ENCODE measurements around the gene CRHR1. TPM values are rescaled to one million over a fixed set of nuclear protein-coding genes. Genes with fewer than 3 reads are reported as not detected.

CRHR1 gene
- polyA plus RNA-seq, 2 of the 4 experiments (the other 2 are of a cell fraction) = 0.09 to 0.12 TPM

DNA sequence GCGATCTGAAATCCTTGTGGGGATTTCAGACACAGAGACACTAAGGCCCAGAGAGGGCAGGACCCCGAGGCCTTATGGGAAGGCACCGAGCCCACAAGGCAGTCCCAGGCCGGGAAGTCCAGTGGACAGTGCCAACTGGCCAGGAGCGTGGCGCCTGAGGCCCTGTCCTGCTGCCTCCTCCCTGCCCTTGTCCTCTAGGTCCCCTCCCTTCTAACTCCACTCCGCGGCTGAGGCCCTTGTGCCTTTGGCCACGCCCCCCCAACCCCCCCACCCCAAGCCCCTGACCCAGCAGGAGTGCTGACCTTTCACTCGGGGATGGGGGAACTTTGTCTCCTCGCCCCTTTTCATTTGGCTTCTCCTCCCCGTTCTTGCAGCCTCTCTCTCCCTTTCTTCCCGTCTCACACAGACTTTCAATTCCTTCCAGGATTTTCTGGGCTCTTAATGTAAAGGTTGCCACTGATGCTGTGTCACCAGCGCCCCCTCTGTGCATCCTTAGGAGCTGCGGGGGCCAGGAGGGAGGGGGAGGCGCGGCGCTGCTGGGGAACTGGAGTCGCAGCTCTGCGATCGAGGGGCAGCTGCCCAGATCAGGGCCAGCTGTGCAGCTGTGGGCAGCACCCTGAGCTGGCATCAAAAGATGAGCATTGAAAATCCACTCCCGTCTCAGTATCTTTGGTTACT, 29.1 kb downstream of the CRHR1 start:
- ChIA-PET POLR2A (no interaction called here), CTCF (interaction anchor here (0.7 to 5.3 kb wide), 6 partner anchors 10 to 173 kb away, joined by 3 to 32 read pairs (median 6); partner anchors contain the start of gene CRHR1)
- ATAC-seq (no peak; a peak in 1 of 6 replicates), DNase-seq (ENCODE audit: low read depth in 1 of 2, low spot score in 1 of 2) (no peak), FAIRE-seq (no peak)
- peak in 1 of 2 experiments; percentile 27; a peak in 2 of 5 replicates for TF ChIP-seq RAD21 (conservative IDR thresholded peaks at IDR 0.05 in 1 of 2, IDR thresholded peaks at IDR 0.05 in 1 of 2)
- TF ChIP-seq, protein P1, sequence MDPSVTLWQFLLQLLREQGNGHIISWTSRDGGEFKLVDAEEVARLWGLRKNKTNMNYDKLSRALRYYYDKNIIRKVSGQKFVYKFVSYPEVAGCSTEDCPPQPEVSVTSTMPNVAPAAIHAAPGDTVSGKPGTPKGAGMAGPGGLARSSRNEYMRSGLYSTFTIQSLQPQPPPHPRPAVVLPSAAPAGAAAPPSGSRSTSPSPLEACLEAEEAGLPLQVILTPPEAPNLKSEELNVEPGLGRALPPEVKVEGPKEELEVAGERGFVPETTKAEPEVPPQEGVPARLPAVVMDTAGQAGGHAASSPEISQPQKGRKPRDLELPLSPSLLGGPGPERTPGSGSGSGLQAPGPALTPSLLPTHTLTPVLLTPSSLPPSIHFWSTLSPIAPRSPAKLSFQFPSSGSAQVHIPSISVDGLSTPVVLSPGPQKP (IDR thresholded peaks at IDR 0.05; ENCODE audit: low read depth, low read length) = no peak
- Histone ChIP-seq H3K4me3 (no peak overlapping the region), H3K4me1 (no peaks in the 10 kb centered on the region), H3K9me3 (peaks cover 8% of the 10 kb centered on the region; the same call in 2 of the 3 replicates), H3K4me2 (no peak overlapping the region), H3K27ac (no peak overlapping the region)
- 56% methylated on average over 21 of the region's 22 CpGs for WGBS (ENCODE audit: missing lambda C conversion rate)

DNA sequence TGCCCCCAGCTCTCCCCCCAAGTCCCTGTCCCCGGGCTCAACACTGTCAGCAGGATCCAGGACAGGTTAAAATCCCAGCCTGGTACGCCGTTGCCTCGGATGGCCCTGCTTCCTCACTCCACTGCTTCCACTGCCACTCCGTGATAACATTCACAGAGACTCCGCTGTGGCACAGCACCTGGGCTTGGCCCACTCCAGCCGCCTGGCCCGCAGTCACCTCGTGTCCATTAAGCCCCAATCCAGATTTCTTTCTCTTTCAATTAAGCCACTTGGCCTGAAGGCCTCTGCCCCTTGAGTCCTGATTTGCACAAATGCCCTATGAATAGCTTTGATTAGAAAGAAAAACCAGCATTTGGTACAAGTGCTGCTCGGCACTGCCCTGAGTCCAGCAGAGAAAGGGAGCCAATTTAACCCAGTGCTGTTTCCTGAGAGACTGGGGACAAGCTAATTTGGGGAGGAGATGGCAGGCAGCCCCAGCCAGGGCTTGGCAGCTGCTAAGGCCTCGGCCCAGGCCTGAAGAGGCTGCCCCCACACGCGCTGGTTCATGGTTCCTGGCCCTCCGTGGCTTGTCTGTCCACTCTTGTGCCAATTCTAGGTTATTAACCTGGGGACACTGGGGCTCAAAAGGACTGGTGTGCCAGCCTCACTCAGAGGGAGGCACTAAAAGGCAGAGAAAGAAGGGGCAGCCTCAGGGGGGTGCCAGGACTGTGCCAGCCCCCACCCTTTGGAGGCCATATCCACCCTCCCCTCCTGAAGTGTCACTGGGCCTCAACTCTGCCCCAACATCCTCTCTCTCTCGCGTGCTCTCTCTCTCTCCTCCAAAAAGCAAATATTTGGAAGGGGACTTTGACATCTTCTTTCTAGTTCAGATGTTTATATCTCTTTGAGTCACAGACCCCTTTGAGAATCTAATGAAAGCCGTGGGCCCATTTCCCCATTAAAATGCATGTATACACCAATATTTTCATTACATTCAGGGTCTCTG, 30.8 kb downstream of the CRHR1 start:
- no peak overlapping the region for H3K4me3 ChIP-seq
- ChIA-PET POLR2A (no interaction called here), CTCF (interaction anchor here (0.9 to 6.6 kb wide), 9 partner anchors 13 to 597 kb away, joined by 3 to 63 read pairs (median 6); partner anchors contain the start of gene CRHR1)
- WGBS (ENCODE audit: missing lambda C conversion rate) = 65% methylated on average over 17 of the region's 17 CpGs
- H3K27ac ChIP-seq = no peak overlapping the region
- no peak overlapping the region for H3K4me2 ChIP-seq
- DNase-seq (ENCODE audit: low read depth in 1 of 2, low spot score in 1 of 2) (no peak), ATAC-seq (no peak), FAIRE-seq (no peak)
- no peaks in the 10 kb centered on the region for H3K4me1 ChIP-seq
- peaks cover 8% of the 10 kb centered on the region; the same call in 2 of the 3 replicates for H3K9me3 ChIP-seq
- TF ChIP-seq KDM5A (IDR thresholded peaks at IDR 0.05) = no peak
- no peak for TF ChIP-seq CHD4 (IDR thresholded peaks at IDR 0.05; ENCODE audit: borderline replicate concordance)
- TF ChIP-seq FOXS1 (CRISPR knock-in tag; IDR thresholded peaks at IDR 0.05) = no peak
- no peak for TF ChIP-seq ZFP36 (IDR thresholded peaks at IDR 0.05; ENCODE audit: borderline replicate concordance, partially characterized antibody)
- TF ChIP-seq RCOR1 (IDR thresholded peaks at IDR 0.05; ENCODE audit: low read depth, low read length) = no peak
- no peak for TF ChIP-seq ESRRA (IDR thresholded peaks at IDR 0.05; ENCODE audit: borderline replicate concordance, low read length)
- TF ChIP-seq ZSCAN20 (CRISPR knock-in tag; IDR thresholded peaks at IDR 0.05) = no peak

DNA sequence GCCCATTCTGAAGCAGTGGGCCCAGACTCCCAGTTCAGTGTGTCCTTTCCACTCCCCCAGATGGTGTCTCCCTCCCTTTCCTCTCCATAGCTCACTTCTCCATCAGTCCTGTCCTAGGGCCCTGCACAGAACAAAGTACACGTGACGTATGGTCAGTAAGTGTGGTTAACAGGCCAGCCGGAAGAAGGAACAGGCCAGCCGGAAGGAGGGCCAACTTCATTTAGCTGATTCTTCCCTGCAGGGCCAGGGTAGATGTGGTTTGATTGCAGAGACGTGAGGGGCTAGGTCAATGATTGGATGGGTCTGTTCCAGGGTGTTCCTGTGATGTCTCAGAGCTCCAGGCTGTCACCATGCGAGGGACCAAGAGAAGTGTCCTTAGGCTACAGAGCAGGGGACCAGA, 31.6 kb downstream of the CRHR1 start:
- ChIA-PET POLR2A (no interaction called here), CTCF (interaction anchor here (0.9 to 6.6 kb wide), 8 partner anchors 15 to 598 kb away, joined by 3 to 63 read pairs (median 6); no protein-coding TSS in a partner anchor)
- DNase-seq (ENCODE audit: low read depth in 1 of 2, low spot score in 1 of 2) (no peak), FAIRE-seq (no peak), ATAC-seq (no peak)
- no peak overlapping the region for H3K4me3 ChIP-seq
- no peaks in the 10 kb centered on the region for H3K4me1 ChIP-seq
- TF ChIP-seq FOSB (CRISPR knock-in tag; IDR thresholded peaks at IDR 0.05) (no peak), HDAC2 (IDR thresholded peaks at IDR 0.05) (no peak), RARB (CRISPR knock-in tag; IDR thresholded peaks at IDR 0.05) (no peak), ZFP36 (IDR thresholded peaks at IDR 0.05; ENCODE audit: borderline replicate concordance, partially characterized antibody) (no peak), HOXB13 (CRISPR knock-in tag; IDR thresholded peaks at IDR 0.05; ENCODE audit: low read depth) (no peak), NFE2L2 (conservative IDR thresholded peaks at IDR 0.05; ENCODE audit: low read length) (no peak), EHMT2 (IDR thresholded peaks at IDR 0.05; ENCODE audit: low read depth) (no peak), CBX8 (IDR thresholded peaks at IDR 0.05) (no peak), SMC3 (IDR thresholded peaks at IDR 0.05) (no peak), NR3C1 (IDR thresholded peaks at IDR 0.05) (no peak), JUN (IDR thresholded peaks at IDR 0.05) (no peak), ESRRA (IDR thresholded peaks at IDR 0.05; ENCODE audit: borderline replicate concordance, low read length) (no peak), ZNF302 (CRISPR knock-in tag; IDR thresholded peaks at IDR 0.05) (no peak)
- TF ChIP-seq, protein P2, sequence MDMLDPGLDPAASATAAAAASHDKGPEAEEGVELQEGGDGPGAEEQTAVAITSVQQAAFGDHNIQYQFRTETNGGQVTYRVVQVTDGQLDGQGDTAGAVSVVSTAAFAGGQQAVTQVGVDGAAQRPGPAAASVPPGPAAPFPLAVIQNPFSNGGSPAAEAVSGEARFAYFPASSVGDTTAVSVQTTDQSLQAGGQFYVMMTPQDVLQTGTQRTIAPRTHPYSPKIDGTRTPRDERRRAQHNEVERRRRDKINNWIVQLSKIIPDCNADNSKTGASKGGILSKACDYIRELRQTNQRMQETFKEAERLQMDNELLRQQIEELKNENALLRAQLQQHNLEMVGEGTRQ (IDR thresholded peaks at IDR 0.05) = no peak
- 84% methylated on average over 6 of the region's 6 CpGs for WGBS (ENCODE audit: missing lambda C conversion rate)
- no peak overlapping the region for H3K27ac ChIP-seq
- no peak overlapping the region for H3K4me2 ChIP-seq
- peaks cover 8% of the 10 kb centered on the region; the same call in 2 of the 3 replicates for H3K9me3 ChIP-seq
